Esophagus muscularis mucosa (tissue), 3 donors: ENCODE results near the gene CLIC6.

Source experiments
- POLR2A ChIP-seq: fragments of 450-650 bp; IDR thresholded peaks from one replicate; pipeline ENCODE4 v1.6.1; 2017; ENCODE audit warnings: antibody characterized with exemption, moderate library complexity, mild to moderate bottlenecking, low read depth
- TF ChIP-seq, protein P1 (sequence below), 3 experiments: fragments of 200-600 bp in 2 of 3; fragments of 450-650 bp in 1 of 3; sonication (generic) in 2 of 3; IDR thresholded peaks; one replicate each; pipeline ENCODE4 v1.5.1; 2017 to 2019; ENCODE audit warnings: antibody characterized with exemption in 3 of 3, mild to moderate bottlenecking in 2 of 3, moderate library complexity in 1 of 3

DNA sequence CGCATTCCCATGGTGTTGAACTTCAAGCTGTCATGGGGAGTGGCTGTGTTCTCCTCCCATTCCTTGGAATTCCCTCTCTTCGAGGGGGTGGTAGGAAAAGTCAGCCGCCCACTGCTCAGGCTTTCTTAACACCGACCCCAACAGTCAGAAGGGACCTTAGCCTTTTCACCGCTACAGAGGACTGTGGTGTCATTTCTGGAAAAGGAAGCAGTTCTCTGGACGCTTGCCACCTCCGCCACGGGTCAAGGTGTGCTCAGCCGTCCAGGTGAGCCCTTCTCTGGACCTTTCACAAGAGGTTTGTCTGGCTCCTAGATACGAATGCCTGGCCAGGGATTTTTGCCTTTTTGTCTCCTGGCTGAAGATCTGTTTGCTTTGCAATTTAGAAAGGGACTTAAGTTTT lies 31.8 kb downstream of the CLIC6 start:
- TF ChIP-seq, protein P1, sequence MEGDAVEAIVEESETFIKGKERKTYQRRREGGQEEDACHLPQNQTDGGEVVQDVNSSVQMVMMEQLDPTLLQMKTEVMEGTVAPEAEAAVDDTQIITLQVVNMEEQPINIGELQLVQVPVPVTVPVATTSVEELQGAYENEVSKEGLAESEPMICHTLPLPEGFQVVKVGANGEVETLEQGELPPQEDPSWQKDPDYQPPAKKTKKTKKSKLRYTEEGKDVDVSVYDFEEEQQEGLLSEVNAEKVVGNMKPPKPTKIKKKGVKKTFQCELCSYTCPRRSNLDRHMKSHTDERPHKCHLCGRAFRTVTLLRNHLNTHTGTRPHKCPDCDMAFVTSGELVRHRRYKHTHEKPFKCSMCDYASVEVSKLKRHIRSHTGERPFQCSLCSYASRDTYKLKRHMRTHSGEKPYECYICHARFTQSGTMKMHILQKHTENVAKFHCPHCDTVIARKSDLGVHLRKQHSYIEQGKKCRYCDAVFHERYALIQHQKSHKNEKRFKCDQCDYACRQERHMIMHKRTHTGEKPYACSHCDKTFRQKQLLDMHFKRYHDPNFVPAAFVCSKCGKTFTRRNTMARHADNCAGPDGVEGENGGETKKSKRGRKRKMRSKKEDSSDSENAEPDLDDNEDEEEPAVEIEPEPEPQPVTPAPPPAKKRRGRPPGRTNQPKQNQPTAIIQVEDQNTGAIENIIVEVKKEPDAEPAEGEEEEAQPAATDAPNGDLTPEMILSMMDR (IDR thresholded peaks at IDR 0.05) = no peak
- no peak for TF ChIP-seq POLR2A
